GM21367 (cell line): ENCODE data around the gene PTPN13.

Source experiments
- ATAC-seq: cut with Tn5 transposase; IDR thresholded peaks from one replicate; pipeline ENCODE4 v1.9.1; 2021; ENCODE audit not compliant: unreplicated experiment

The PTPN13 gene

GRCh38 chr4:86815653-86816052 is 221.5 kb downstream of the PTPN13 start:
- ATAC-seq, result no peak

DNA sequence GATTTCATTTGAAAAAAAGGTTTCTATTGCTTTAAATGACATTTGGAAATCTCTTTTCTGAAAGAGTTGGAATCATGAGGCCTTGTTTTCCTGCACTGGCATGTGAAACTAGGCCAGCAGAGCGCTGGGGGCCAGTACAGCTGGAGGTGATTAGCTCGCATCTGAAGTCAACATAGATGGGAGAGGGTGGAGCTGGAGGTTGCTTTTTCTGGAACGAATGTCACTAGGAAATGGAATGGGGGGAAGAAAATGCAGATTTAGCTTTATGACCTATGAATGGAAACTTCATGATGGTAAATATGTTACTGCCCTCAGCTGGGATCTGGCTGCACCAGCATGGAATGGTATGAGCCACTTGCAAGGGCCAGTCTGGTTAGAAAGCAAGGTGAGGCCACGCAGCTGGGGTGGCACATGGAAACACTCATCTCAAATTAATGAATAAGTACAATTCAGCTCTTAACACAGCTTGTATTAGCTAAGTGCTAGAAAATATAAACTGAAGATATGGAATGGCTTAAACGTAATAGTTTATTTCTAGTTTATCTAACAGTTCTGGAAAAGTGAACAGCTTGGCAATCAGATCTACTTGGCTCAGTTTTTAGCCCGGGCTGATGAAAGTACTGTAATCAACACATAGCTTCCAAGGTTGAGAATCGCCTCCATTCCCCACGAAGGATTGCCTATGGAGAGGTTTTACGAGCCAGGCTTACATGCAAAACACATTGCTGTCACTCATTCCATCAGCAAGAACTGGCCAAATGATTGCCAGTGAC is 222.6 kb downstream of the PTPN13 start:
- ATAC-seq, result no peak

DNA sequence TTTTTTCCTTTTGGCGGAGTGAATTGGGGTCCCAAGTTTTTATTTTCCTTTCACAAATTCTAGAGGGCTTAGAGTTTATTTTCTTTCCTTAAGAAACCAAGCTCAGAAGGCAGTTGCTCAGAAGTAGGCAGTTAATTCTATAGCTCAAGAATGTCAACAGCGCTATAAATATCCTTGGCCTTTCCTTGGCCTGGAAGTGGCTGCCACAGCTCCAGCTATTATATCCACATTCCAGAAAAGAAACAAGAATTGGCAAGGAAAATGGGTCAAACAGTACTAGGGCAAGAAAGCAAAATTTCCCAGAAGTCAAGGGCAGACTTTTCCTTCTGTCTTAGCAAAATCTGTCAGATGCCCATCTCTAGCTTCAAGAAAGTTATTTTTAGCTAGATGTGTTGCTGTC is 224.1 kb downstream of the PTPN13 start:
- no peak for ATAC-seq

GRCh38 chr4:86818841-86819240 is 224.7 kb downstream of the PTPN13 start:
- ATAC-seq, result no peak

DNA sequence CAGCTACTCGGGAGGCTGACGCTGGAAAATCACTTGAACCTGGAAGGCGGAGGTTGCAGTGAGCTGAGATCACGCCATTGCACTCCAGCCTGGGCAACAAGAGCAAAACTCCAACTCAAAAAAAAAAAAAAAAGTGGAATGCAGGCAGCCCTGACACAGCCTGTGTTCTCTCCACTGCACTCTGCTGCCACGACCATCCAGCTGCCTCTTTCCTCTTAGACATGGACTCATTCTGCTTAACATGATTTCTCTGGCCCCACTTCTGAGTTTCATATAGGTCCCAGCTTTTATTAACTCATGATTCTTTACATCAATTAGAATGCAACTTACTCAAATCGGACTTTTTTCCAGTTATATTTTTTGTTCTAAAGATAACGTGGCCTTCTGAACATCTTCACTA is 225.4 kb downstream of the PTPN13 start:
- ATAC-seq, result no peak

- ATAC-seq, result no peak
Observed at GRCh38 chr4:86821151-86821550, 227.0 kb downstream of the PTPN13 start.

DNA sequence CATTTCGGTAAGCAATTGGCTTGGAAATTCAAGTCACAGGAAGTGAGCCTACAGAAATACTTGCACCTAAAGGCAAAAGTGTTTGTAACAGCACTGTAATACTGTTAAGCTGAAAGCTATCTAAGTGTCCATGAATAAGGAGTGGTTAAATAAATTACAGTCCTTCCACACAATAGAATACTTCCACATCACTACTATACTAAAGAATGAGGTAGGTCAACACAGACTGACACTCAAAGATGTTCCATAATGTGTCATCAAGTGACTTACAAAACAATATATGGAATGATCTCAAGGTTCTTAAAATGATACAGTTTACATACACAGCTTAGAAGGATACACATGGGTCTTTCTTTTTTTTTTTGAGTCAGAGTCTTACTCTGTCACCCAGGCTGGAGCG is 228.0 kb downstream of the PTPN13 start:
- no peak for ATAC-seq

- no peak for ATAC-seq
Observed at GRCh38 chr4:86825511-86825910, 231.4 kb downstream of the PTPN13 start.

GRCh38 chr4:86831262-86832130 is 237.4 kb downstream of the PTPN13 start:
- ATAC-seq, result no peak

DNA sequence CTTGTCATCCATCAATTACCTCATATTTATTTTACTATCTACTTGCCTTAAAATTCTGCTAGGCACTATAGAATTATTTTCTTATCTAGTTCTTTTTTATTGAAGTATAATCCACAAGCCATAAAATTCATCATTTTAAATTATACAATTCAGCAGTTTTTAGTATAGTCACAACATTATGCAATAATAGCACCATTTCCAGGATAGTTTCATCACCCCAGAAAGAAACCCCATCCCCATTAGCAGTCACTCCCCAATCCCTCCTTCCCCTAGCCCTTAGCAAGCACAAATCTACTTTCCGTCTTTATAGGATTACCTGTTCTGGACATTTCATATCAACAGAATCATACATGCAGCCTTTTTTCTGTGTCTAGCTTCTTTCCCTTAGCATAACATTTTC is 239.5 kb downstream of the PTPN13 start:
- ATAC-seq, result no peak

DNA sequence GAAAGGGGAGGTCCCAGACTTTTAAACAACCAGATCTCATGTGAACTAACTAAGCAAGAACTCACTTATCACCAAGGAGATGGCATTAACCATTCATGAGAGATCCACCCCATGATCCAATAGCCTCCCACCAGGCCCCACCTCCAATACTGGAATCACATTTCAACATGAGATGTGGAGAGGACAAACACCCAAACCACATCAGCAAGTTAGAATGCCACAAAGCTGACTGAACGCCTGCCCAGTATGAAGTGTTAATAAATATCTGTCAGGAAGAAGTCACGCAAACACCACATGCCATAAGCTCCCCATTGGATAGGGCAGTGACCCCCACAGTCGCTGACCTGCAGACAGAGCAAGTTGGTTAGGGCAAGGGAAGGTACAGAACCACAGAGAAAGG is 240.8 kb downstream of the PTPN13 start:
- no peak for ATAC-seq

- ATAC-seq, result no peak
Observed at GRCh38 chr4:86835677-86836076, 241.6 kb downstream of the PTPN13 start.

DNA sequence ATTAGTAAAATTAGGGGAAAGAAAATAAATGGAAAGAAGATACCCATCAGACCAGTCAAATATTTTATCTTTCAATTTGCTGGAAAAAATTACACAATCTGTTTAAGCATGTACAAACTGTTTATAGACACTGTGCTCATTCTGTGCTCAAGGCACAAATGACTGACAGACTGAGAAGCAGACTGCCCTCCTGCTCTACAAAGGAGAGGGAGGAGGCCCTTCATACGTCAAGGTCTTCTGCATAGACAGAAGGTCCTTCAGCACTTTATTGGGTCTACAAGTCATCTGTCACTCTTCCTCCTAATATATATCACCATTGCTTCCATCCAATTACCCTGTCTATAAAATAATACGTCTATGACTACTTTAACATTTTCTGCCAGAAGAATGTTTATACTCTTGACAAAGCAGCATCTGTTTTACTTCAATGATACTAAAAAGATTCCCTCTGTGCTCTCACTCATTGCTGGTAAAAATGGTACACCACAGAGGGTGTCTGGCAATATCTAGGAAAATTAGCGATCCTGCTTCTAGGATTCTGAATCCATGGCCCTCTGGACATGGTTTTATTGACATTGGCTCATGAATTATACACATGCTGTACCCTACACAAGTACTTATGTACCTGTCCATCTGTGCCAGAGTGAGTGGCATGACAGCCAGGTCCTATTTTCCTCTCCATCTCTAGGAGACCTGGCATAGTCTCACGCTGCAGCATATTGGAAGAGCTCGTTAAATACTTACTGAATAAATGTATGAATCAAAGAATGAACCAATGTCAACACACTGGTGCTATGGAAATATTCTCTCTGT is 243.8 kb downstream of the PTPN13 start:
- no peak for ATAC-seq

GRCh38 chr4:86840858-86841257 is 246.7 kb downstream of the PTPN13 start:
- ATAC-seq, result no peak

DNA sequence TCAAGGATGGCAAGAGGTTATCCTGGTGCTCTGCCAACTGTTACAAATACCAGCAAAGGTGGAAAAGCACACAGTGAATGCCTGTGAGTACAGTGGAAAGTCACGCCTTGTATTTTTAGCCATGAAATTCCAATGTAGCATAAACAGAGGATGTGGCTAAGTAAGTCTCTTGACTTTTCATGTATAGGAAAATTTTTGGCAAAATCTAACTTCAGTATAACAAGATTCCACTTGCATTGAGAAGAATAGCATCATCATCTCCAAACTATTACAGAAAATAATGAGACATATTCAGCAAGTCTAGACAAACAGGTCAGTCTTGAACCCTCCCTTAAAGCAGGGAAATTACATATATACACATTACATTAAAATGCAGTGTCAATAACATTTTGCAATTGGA is 247.2 kb downstream of the PTPN13 start:
- ATAC-seq, result no peak

GRCh38 chr4:86845593-86845992 is 251.5 kb downstream of the PTPN13 start:
- no peak for ATAC-seq

DNA sequence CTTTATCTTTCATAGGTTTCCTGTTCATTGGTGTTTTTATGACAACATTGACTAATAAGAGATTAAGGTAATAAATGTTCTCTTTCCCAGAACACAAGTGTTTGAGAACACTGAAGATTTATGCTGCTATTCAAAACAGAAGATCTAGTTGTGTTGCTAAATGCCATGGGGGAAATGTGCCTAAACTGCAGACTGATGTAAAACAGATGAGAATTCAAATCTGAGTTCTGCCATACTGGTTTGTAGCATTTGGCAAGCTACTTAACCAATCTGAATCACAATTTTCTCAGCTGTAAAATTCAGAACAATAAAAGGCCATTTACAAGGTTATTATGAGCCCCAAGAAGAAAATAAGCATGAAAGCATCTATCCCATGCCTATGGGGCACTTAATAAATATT is 252.8 kb downstream of the PTPN13 start:
- ATAC-seq, result no peak

- no peak for ATAC-seq
Observed at GRCh38 chr4:86847571-86847970, 253.5 kb downstream of the PTPN13 start.

DNA sequence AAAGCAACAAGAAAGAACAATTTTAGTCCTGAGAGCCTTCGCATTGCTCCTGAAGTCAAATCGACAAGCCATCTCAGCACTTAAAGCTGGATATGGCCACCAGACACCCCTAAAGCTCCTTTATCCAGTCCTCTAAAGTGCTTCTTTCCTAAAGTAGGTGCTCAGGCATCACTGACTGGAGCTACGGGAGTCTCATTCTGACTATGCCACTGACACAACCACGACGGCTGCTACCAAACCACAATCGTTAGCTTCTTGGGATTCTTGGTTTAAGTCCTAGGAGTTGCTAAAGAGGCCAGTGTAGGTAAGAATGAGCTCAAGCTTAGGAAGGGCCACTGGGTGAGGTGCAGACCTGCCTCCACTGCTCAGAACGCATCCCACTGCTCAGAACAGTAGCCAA is 254.0 kb downstream of the PTPN13 start:
- ATAC-seq, result no peak

- no peak for ATAC-seq
Observed at GRCh38 chr4:86848732-86849619, 254.9 kb downstream of the PTPN13 start, which contains the start of gene SLC10A6. SLC10A6 (minus strand) TSS chr4:86849384; CDS start chr4:86849115, 269 bp downstream.
